IMR-90 (cell line): ENCODE data around the gene KLHL6. TPM values are rescaled to one million over a fixed set of nuclear protein-coding genes. Genes with fewer than 3 reads are reported as not detected.

ENCODE experiments used
- ATAC-seq: fragments of 200-7000 bp; cut with Tn5 transposase; 2 replicates; pipeline ENCODE4 v1.9.1; 2020; ENCODE audit warnings: low read depth, mild to moderate bottlenecking, moderate library complexity
- BruUV-seq: library from RNA; stranded (reverse); fragments of 400-500 nt; replicated peaks from 2 replicates; lab custom pipeline; 2021; lab: Mats Ljungman, UMichigan
- CTCF ChIA-PET: fragments of 300-600 bp; formaldehyde crosslinking; extraction: SDS; loops from one replicate; lab custom pipeline; 2021; ENCODE audit warnings: antibody characterized with exemption; lab: Yijun Ruan, JAX
- POLR2A ChIA-PET: fragments of 300-600 bp; sonication (Branson Sonifier 250); formaldehyde crosslinking; loops from one replicate; lab custom pipeline; 2022; ENCODE audit warnings: antibody characterized with exemption; ENCODE audit not compliant: unreplicated experiment; lab: Charles Lee
- DNase-seq: peaks from one replicate; pipeline ENCODE4 v3.0.0; 2013
- H2AFZ ChIP-seq: replicated peaks from 2 replicates; pipeline ENCODE3; 2013; ENCODE audit warnings: low read length, mild to moderate bottlenecking; ENCODE audit not compliant: poor library complexity
- H2AK5ac ChIP-seq: 2 replicates; pipeline ENCODE4 v1.6.1; 2013; ENCODE audit warnings: low read depth, low read length, inconsistent platforms
- H2AK9ac ChIP-seq: replicated peaks from 2 replicates; pipeline ENCODE3; 2013; ENCODE audit warnings: mild to moderate bottlenecking, low read depth, low read length, moderate library complexity; ENCODE audit not compliant: poor library complexity
- H2BK120ac ChIP-seq: 2 replicates; pipeline ENCODE4 v1.6.1; 2013; ENCODE audit warnings: low read depth, low read length, inconsistent platforms
- H2BK15ac ChIP-seq: 3 replicates; pipeline ENCODE4 v1.6.1; 2013; ENCODE audit warnings: low read depth, low read length, inconsistent platforms
- H2BK20ac ChIP-seq: 2 replicates; pipeline ENCODE4 v1.6.1; 2013; ENCODE audit warnings: low read depth, mild to moderate bottlenecking, inconsistent platforms, low read length, moderate library complexity
- H2BK5ac ChIP-seq: 2 replicates; pipeline ENCODE4 v1.6.1; 2013; ENCODE audit warnings: mild to moderate bottlenecking, low read depth, low read length, inconsistent platforms; ENCODE audit not compliant: poor library complexity, severe bottlenecking
- H3K14ac ChIP-seq: replicated peaks from 2 replicates; pipeline ENCODE4 v1.6.1; 2013; ENCODE audit warnings: low read depth, low read length, inconsistent platforms
- H3K18ac ChIP-seq: 2 replicates; pipeline ENCODE4 v1.6.1; 2013; ENCODE audit warnings: low read depth, low read length, control low read depth
- H3K23ac ChIP-seq: 2 replicates; pipeline ENCODE4 v1.6.1; 2013; ENCODE audit warnings: low read depth, low read length, inconsistent platforms
- H3K27ac ChIP-seq: 2 replicates; pipeline ENCODE4 v1.5.1; 2013; ENCODE audit warnings: mild to moderate bottlenecking, control low read depth, low read length; ENCODE audit not compliant: insufficient read depth
- H3K27me3 ChIP-seq: 2 replicates; pipeline ENCODE4 v1.6.1; 2013; ENCODE audit warnings: low read length; ENCODE audit not compliant: control insufficient read depth, insufficient read depth
- H3K36me3 ChIP-seq: 2 replicates; pipeline ENCODE4 v1.6.1; 2013; ENCODE audit warnings: low read length, mixed read lengths; ENCODE audit not compliant: control insufficient read depth, insufficient read depth
- H3K4ac ChIP-seq: 2 replicates; pipeline ENCODE4 v1.6.1; 2013; ENCODE audit warnings: low read depth, low read length, inconsistent platforms
- H3K4me1 ChIP-seq: 2 replicates; pipeline ENCODE4 v1.6.1; 2013; ENCODE audit warnings: low read length, mixed read lengths; ENCODE audit not compliant: control insufficient read depth, insufficient read depth
- H3K4me2 ChIP-seq: 2 replicates; pipeline ENCODE4 v1.6.1; 2013; ENCODE audit warnings: low read depth, mild to moderate bottlenecking, control low read depth, low read length, moderate library complexity
- H3K4me3 ChIP-seq: 2 replicates; pipeline ENCODE4 v1.5.1; 2013; ENCODE audit warnings: low read depth, mild to moderate bottlenecking, control low read depth, low read length, moderate library complexity; ENCODE audit not compliant: insufficient read depth
- H3K56ac ChIP-seq: 2 replicates; pipeline ENCODE4 v1.6.1; 2013; ENCODE audit warnings: low read length, inconsistent platforms; ENCODE audit not compliant: insufficient read depth; ENCODE audit errors: extremely low read depth
- H3K79me1 ChIP-seq, 2 experiments: 2 replicates each; pipeline ENCODE4 v1.6.1; 2013; ENCODE audit warnings: low read length in 2 of 2, inconsistent platforms in 1 of 2, low read depth in 1 of 2
- H3K9ac ChIP-seq: 2 replicates; pipeline ENCODE4 v1.6.1; 2013; ENCODE audit warnings: low read depth, low read length, control low read depth
- H3K9me1 ChIP-seq: 2 replicates; pipeline ENCODE4 v1.6.1; 2013; ENCODE audit warnings: low read length, inconsistent platforms; ENCODE audit not compliant: insufficient read depth
- H3K9me3 ChIP-seq: 2 replicates; pipeline ENCODE4 v1.6.1; 2013; ENCODE audit warnings: low read length; ENCODE audit not compliant: control insufficient read depth, insufficient read depth
- H4K20me1 ChIP-seq: 2 replicates; pipeline ENCODE4 v1.6.1; 2013; ENCODE audit warnings: low read length, inconsistent platforms; ENCODE audit not compliant: insufficient read depth
- H4K5ac ChIP-seq: 2 replicates; pipeline ENCODE4 v1.6.1; 2013; ENCODE audit warnings: mild to moderate bottlenecking, low read depth, low read length, control low read depth
- H4K8ac ChIP-seq, 2 experiments: 2 replicates each; pipeline ENCODE4 v1.6.1; 2013; ENCODE audit warnings: low read depth in 2 of 2, low read length in 2 of 2, control low read depth in 1 of 2, inconsistent platforms in 1 of 2
- H4K91ac ChIP-seq: 2 replicates; pipeline ENCODE4 v1.6.1; 2013; ENCODE audit warnings: low read depth, low read length, inconsistent platforms; ENCODE audit not compliant: insufficient read depth
- BHLHE40 ChIP-seq: fragments of 150-350 bp; IDR thresholded peaks from 2 replicates; pipeline ENCODE4 v1.6.1; 2016; ENCODE audit warnings: mild to moderate bottlenecking, low read depth, low read length
- CEBPB ChIP-seq: IDR thresholded peaks from 2 replicates; pipeline ENCODE4 v1.6.1; 2012; ENCODE audit warnings: low read depth, low read length, improper control_type of control experiment
- CHD1 ChIP-seq: IDR thresholded peaks from 2 replicates; pipeline ENCODE4 v1.6.1; 2012; ENCODE audit warnings: low read depth, low read length, improper control_type of control experiment
- ELK1 ChIP-seq: fragments of 150-350 bp; IDR thresholded peaks from 2 replicates; pipeline ENCODE4 v1.6.1; 2016; ENCODE audit warnings: low read depth, mild to moderate bottlenecking, low read length, moderate library complexity, borderline replicate concordance
- FOS ChIP-seq: fragments of 150-350 bp; IDR thresholded peaks from 2 replicates; pipeline ENCODE4 v1.6.1; 2016; ENCODE audit warnings: low read depth, low read length
- MAFK ChIP-seq: IDR thresholded peaks from 2 replicates; pipeline ENCODE4 v1.6.1; 2012; ENCODE audit warnings: low read depth, low read length, improper control_type of control experiment
- MAZ ChIP-seq: IDR thresholded peaks from 2 replicates; pipeline ENCODE4 v1.6.1; 2012; ENCODE audit warnings: low read depth, mild to moderate bottlenecking, low read length, improper control_type of control experiment, moderate library complexity, borderline replicate concordance
- MXI1 ChIP-seq: IDR thresholded peaks from 2 replicates; pipeline ENCODE4 v1.6.1; 2012; ENCODE audit warnings: low read depth, mild to moderate bottlenecking, low read length, moderate library complexity, borderline replicate concordance
- NFE2L2 ChIP-seq: fragments of 150-350 bp; IDR thresholded peaks from 2 replicates; pipeline ENCODE4 v1.6.1; 2016; ENCODE audit warnings: low read depth, mild to moderate bottlenecking, low read length
- RFX5 ChIP-seq: IDR thresholded peaks from 2 replicates; pipeline ENCODE4 v1.8.0; 2012; ENCODE audit warnings: low read depth, mild to moderate bottlenecking, low read length, moderate library complexity
- SMC3 ChIP-seq: fragments of 150-350 bp; IDR thresholded peaks from 2 replicates; pipeline ENCODE4 v1.6.1; 2016; ENCODE audit warnings: low read depth, mild to moderate bottlenecking, antibody characterized with exemption, low read length, moderate library complexity
- USF2 ChIP-seq: fragments of 150-350 bp; IDR thresholded peaks from 2 replicates; pipeline ENCODE4 v1.6.1; 2017; ENCODE audit warnings: mild to moderate bottlenecking, antibody characterized with exemption, low read length, low read depth
- WGBS, 2 experiments: methylation state at CpG; one replicate each; pipeline versions ENCODE4 v1.1.5 to v1.1.7; 2013; ENCODE audit warnings: missing lambda C conversion rate in 2 of 2; ENCODE audit not compliant: insufficient read length in 1 of 2; ENCODE audit errors: extremely low coverage in 2 of 2; 5-methylcytosine and 5-hydroxymethylcytosine counted together
- dilution Hi-C: fragments of 300-500 bp; cut with HindIII; formaldehyde crosslinking; loops from one replicate; pipeline ENCODE4 v1.14.3; 2018; ENCODE audit warnings: low sequenced_read_pairs; ENCODE audit not compliant: unreplicated experiment
- in situ Hi-C: fragments of 300-500 bp; cut with MboI; formaldehyde crosslinking; loops from 3 replicates; pipeline ENCODE4 v1.14.3; 2019; ENCODE audit warnings: low sequenced_read_pairs, inconsistent platforms, mixed read lengths
- intact Hi-C: fragments of 100-400 bp; cut with micrococcal nuclease; formaldehyde crosslinking; loops from 2 replicates; pipeline ENCODE4 v1.10.0; 2022
- polyA plus RNA-seq, 3 experiments: library from polyadenylated mRNA; depleted of rRNA; stranded (reverse); fragments of >200 nt; gene quantifications; 2 replicates each; pipeline ENCODE4 v1.2.3, GENCODE V29; 2012; ENCODE audit warnings: low replicate concordance in 1 of 3
- total RNA-seq: library from RNA; depleted of rRNA; stranded (reverse); fragments of >200 nt; gene quantifications from 2 replicates; pipeline ENCODE4 v1.2.3, GENCODE V29; 2012

Gene KLHL6
- total and polyA plus RNA-seq, 2 of the 4 experiments (the other 2 are of a cell fraction): not detected

GRCh38 chr3:183500319-183500718 lies 55.2 kb downstream of the KLHL6 start:
- ChIA-PET CTCF (no interaction called here), POLR2A (no interaction called here)
- in situ Hi-C loops (no loop called here), dilution Hi-C loops (no loop called here), intact Hi-C loops (no loop called here)
- Histone ChIP-seq H3K9me3 (no peaks in the 10 kb centered on the region), H3K14ac (no peak overlapping the region), H3K36me3 (no peaks in the 10 kb centered on the region), H3K56ac (no peak overlapping the region), H3K23ac (no peak overlapping the region), H2AK9ac (no peak overlapping the region), H3K4me3 (no peak overlapping the region), H2AFZ (no peak overlapping the region), H4K20me1 (no peaks in the 10 kb centered on the region), H3K9me1 (no peaks in the 10 kb centered on the region), H2BK15ac (no peak overlapping the region), H3K4me1 (no peaks in the 10 kb centered on the region), H3K79me1 (no peaks in the 10 kb centered on the region), H2BK20ac (no peak overlapping the region), H3K27me3 (peaks cover 23% of the 10 kb centered on the region), H3K18ac (no peak overlapping the region), H4K91ac (no peak overlapping the region), H3K27ac (no peak overlapping the region), H2BK120ac (no peak overlapping the region), H4K8ac (no peak overlapping the region), H3K4ac (no peak overlapping the region), H3K4me2 (no peak overlapping the region), H2AK5ac (no peak overlapping the region), H4K5ac (no peak overlapping the region), H2BK5ac (no peak overlapping the region), H3K9ac (no peak overlapping the region)
- no TSS peak for BruUV-seq
- ATAC-seq: no peak
- DNase-seq: no peak
- TF ChIP-seq MXI1: no peak
- TF ChIP-seq SMC3: no peak
- no peak for TF ChIP-seq ELK1
- no peak for TF ChIP-seq BHLHE40
- TF ChIP-seq FOS: no peak
- TF ChIP-seq CEBPB: no peak
- no peak for TF ChIP-seq USF2
- TF ChIP-seq CHD1: no peak
- TF ChIP-seq RFX5: no peak
- TF ChIP-seq MAZ: no peak
- TF ChIP-seq NFE2L2: no peak
- TF ChIP-seq MAFK: no peak
- 45% methylated on average over 2 of the region's 4 CpGs; no CpG with 5 or more reads in 1 of the 2 experiments for WGBS, 2 experiments
